NCI-H2196 (cell line): ENCODE data around the gene MMP15.

Experiments
- DNase-seq: peaks from one replicate; lab custom pipeline; 2025; ENCODE audit not compliant: unreplicated experiment; lab: John Stamatoyannopoulos, UW

Gene MMP15

GRCh38 chr16:58034774-58035173, 9.2 kb downstream of the MMP15 start:
- DNase-seq: no peak

- DNase-seq: peak; percentile 49
Measured at GRCh38 chr16:58035356-58036170, 10.0 kb downstream of the MMP15 start.

GRCh38 chr16:58036943-58037342, 11.4 kb downstream of the MMP15 start:
- DNase-seq: no peak

- DNase-seq: no peak
Measured at GRCh38 chr16:58037365-58038057, 12.0 kb downstream of the MMP15 start.

GRCh38 chr16:58038219-58038641, 12.7 kb downstream of the MMP15 start:
- no peak for DNase-seq

- DNase-seq: no peak
Measured at GRCh38 chr16:58039829-58040495, 14.4 kb downstream of the MMP15 start.

GRCh38 chr16:58040496-58040846, 14.9 kb downstream of the MMP15 start:
- no peak for DNase-seq

- DNase-seq: no peak
Measured at GRCh38 chr16:58040945-58041627, 15.5 kb downstream of the MMP15 start.

- no peak for DNase-seq
Measured at GRCh38 chr16:58041628-58041955, 16.0 kb downstream of the MMP15 start.

- no peak for DNase-seq
Measured at GRCh38 chr16:58042001-58042885, 16.7 kb downstream of the MMP15 start.

- no peak for DNase-seq
Measured at GRCh38 chr16:58042886-58043515, 17.4 kb downstream of the MMP15 start.

- no peak for DNase-seq
Measured at GRCh38 chr16:58043571-58044155, 18.1 kb downstream of the MMP15 start.

GRCh38 chr16:58044266-58045019, 18.9 kb downstream of the MMP15 start:
- no peak for DNase-seq

GRCh38 chr16:58045096-58045495, 19.5 kb downstream of the MMP15 start:
- DNase-seq: no peak

GRCh38 chr16:58046054-58046881, 20.7 kb downstream of the MMP15 start:
- no peak for DNase-seq

GRCh38 chr16:58046936-58047335, 21.4 kb downstream of the MMP15 start:
- DNase-seq: no peak

GRCh38 chr16:58047557-58048348, 22.2 kb downstream of the MMP15 start:
- no peak for DNase-seq
